CD4-positive, alpha-beta T cell treated with Interleukin-2 at 100 ng/mL for 4 hours (primary cell): ENCODE data around the gene SORL1.

Experiments used
- DNase-seq: peaks from one replicate; pipeline ENCODE4 v3.0.0-alpha.2; 2020; ENCODE audit warnings: low spot score

SORL1 gene

DNA sequence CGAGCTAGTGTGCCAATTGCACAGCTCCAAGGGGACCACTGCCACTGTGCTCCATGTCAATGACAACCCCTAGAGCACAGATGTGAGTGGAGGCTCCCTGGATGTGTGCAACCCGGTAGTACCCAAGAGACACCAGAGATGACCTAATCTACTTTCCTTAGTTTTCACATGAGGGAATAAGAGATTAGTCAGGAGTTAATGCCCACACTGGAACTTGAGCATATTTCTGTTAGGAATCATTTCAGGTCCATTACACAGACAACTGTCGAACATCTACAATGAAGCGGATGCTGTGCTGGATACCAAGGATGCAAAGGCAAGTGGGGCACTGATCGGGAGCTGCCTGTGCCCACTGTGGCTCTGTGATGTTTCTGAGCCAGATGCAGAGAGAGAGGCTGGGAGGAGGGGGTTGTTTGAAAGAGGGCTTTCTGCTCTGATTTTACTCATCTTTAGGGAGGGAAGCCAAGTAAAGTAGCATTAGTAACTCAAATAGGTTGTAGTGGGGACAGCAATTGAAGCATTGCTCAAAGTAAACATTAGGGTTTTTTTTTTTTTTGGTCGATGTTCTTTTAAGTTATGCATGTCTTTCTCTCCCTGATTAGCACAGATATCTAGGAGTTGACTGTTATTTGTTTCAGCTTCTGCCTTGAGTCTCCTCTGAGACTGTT, 83.1 kb downstream of the SORL1 start:
- DNase-seq: no peak

DNA sequence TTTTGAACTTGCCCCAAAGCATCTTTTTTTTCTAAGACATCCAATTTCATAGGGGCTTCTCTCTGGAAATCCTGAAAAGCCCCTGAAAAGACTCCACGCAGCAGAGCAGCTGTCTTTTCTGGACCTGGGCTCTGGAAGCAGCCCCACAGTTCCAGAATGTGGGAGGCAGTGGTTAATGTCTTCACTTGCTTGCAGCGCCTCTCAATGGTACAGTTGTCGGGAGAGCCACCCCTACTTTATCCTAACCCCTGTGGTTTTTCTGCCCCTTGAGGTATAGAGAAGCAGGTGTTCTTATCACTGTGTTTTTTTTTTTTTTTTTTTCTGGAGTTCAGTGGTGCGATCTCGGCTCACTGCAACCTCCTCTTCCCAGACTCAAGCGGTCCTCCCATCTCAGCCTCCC, 84.0 kb downstream of the SORL1 start:
- no peak for DNase-seq

DNA sequence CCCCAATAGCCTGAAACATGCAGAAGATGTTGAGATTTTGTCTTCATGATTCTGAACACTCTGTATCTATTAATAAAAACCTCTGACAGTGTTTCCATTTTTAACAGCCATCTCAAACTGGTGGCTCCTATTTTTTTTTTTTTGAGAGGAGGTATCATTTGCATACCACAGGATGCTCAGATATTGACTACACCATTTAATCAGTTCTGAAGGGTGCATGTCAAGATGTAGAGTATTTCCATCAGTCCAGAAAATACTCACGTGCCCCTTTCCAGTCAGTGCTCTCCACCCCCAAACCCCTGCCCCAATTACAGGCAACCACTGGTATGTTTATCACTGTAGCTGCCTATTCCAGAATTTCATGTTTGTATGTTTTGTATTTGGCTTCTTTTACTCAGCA, 85.9 kb downstream of the SORL1 start:
- DNase-seq: no peak

DNA sequence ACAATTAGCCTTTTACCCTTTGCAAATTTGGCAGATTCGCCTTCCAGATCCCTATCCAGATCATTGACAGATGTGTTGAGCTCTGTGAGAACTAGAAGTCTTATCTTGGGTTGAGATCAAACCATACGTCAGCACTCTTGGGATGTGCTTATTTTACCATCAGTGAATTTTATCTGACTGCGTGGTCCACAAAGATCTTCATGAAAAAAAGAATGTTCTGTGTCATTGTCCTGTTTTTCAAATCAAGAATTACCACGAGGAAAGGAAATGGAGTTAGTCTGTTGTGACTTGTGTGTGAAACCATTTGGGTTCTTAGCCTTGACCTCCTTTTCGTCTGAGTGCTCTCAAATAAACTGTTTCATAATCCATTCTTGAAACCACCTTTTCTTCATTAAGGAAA, 86.9 kb downstream of the SORL1 start:
- no peak for DNase-seq

DNA sequence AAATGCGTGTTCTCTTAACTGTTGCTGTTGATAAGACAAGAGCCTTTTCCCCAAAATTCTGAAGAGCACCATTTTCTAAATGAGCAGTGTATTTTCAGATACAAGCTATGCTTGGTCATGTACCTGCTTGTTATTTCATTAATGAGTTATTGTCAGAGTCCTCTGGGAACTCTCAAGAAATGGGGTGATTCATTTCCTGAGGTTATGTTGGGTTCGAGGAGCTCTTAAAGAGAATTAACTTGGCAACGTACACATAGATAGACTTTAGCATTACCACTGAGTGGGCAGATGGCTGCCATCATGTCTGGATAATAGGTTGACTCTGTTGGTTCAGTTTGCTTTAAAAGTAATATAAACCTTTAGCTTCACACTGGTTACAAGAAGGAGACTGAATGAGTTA, 88.5 kb downstream of the SORL1 start:
- peak; percentile 12 for DNase-seq

DNA sequence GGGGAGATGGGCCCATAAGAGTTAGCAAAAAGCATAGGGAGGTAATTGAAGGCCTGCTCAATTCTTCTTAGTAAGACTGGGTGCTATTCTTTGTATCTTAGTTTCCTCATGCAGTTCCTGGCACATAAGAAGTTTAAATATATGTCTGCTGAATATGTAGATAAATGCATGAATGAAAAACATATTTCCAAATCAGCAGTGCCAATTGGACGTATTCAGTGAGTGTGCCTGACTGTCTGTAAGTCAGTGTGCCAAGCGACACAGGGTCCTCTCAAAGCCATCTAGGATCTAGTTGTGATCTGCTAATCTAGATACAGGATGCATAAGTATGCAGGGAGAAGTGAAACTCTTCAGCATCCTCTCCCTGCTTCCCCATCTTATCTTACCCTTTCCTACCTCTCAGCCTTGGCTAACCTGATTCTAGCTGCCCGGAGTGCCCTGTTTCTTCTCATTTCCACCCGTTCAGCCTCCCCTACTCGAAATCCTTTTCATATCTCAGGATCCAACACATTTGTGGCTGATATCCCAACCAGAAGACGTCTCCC, 91.8 kb downstream of the SORL1 start:
- DNase-seq: no peak

DNA sequence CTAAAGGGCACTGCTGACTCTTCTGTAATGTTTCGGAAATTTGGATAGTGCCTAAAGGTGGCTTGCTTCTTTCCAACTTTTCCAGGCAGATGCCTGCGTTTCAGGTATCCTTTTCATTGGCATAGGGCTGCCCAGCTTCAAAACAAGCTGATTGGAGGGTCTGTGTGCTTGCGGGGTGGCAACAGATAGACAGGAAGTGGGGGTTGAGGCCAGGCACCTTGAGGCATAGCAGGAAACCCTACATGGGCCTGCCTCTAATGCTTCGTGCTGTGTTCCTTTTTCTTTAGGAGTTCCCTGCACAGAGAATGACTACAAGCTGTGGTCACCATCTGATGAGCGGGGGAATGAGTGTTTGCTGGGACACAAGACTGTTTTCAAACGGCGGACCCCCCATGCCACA, 92.8 kb downstream of the SORL1 start:
- peak; percentile 36 for DNase-seq

DNA sequence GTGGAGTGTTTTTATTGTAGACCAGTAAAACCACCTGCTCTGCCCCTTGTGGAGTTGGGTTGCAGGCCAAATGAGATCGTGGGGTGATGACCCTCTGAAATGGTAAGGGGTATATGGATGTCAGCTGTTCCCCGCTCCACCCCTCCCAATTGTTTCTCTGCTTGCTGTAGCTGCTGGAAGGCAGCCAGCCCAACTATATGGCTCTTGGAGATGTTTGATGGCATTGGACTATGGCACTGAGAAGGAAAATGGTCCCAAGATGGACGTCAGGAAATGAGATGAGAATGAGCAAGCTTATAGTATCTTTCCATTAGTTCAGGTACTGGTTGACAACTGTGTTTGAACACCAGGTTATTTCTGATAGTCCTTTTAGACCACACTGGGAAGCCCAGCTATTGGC, 95.5 kb downstream of the SORL1 start:
- no peak for DNase-seq

DNA sequence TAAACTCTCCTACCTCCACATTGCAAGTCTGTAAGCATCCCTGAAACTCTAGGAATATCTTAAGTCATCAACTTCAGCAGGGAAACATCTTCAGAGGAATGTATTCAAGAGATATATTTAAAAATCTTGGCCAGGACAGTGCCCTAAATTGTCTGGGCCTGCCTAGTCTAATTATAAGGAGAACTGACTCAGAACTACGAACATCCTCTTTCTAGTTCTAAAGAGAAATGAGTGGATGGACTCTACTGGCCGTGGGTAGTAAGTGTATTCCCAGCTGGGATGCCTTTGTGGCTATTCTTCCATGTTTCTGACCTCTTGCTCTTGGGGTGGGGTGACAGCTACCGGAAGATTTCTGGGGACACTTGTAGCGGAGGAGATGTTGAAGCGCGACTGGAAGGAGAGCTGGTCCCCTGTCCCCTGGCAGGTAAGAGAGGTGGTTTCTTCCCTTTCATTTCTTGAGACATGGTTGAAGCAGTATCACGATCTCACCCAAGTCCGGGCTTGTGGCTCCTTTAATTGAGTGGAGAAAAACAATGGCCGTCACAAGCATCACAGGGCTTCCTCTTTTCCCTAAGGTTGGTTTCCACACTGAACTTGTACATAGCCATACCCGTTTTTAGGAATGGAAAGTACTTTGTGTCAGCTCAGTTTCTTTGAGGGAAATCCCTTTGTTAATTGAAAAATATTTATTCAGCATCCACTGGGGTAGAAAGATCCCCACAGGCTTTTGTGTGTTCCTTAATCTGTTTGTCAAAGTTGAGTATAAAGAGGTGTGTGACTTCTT, 98.3 kb downstream of the SORL1 start:
- DNase-seq: no peak

DNA sequence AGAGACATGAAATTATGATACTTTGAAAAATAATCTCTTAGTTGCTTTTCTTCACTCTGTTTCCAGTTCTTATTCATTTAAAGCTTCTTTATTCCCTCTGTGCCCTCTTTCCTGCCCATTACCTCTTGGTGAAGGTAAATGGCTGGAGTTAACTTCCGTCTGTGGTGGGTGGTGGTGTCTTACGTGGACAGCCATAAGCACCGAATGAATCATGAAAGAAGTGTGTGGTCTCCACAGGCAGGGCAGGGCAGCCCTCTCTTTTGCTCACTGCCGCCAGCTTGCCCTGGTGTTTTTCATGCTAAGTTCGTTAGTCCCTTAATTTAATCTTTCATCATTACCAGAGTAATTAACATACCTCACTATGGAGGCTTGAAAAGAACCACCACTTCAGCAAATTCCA, 99.3 kb downstream of the SORL1 start:
- no peak for DNase-seq

DNA sequence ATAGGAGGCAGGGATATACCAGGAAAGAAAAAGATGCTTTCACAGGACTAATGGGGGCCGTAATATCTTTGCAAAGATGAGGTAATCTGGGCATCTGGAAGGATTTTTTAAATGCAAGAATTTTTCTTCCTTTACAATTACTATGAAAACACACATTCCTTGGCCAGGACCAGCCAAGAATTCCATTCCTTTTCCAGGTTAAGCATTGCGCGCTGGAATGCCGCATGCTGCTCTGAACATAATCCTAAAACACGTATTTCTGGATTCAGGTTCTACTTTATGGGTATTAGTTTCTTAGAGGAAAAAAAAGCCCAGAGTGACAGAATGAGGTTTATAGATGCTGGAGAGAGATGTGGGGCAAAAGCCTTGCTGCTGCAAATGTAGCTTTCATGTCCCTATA, 100.0 kb downstream of the SORL1 start:
- DNase-seq: no peak

DNA sequence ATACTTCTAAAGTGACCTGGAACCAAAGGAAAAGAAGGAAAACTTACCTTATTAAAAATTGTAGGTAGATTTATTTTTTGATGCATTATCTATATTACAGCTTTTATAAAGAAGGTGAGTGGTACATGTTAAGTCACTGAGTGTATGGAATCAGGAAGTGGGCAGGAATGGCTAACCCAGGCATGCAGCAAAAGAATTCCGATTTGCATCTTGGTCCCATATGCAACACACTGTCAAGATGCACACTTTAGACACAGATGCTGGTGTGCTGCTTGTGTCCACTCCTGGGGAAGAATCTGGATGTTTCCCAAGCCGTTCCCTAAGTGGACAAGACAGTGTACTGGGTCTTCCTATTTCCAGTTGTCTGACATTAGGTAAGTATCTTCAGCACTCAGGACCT, 100.5 kb downstream of the SORL1 start:
- no peak for DNase-seq

DNA sequence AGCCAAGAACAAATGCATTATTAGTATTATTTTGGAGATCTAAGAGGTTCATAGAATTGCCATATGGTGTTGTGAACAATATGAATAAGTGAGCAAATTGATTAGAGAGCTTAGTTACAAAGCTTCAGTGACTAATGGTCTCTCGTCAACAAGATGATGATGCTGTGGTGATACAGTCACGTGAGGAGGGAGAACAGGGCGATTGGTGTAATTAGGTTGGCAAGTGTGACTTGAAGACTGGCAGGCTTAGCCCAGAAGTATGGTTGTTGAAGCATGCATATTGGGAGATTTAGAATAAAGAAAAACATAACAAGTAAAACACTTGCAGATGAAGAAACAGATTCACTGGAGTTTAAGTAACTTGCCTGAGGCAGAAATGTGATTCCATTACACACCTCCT, 101.3 kb downstream of the SORL1 start:
- DNase-seq: no peak

DNA sequence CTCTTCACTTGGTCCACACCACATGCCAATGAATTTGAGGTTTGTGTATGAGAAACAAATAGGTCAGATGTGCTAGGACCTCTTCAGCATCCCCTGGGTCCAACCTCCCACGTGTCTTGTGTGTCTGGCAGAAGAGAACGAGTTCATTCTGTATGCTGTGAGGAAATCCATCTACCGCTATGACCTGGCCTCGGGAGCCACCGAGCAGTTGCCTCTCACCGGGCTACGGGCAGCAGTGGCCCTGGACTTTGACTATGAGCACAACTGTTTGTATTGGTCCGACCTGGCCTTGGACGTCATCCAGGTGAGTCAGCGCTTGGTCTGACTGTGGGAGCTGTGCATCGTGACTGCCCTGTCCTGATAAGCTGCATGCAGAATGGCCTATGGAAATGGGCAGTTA, 101.7 kb downstream of the SORL1 start:
- no peak for DNase-seq

DNA sequence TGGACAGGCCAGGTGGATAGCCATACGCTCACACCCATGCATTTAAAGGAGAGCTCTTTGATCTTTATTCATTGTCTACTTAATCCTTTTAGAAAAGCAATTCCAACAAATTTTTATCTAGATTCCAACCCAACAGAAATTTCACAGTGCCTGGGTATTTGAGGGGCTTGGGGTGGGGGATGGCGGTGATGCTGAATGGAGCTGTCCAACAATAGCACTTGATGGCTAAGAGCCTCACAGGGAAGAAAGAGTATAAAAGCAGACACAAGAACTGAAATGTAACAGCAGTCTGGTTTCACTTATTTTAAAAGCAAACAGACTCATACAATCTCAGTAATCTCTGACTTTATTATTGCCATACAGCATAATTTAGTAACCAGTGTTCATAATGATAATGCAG, 102.4 kb downstream of the SORL1 start:
- no peak for DNase-seq

DNA sequence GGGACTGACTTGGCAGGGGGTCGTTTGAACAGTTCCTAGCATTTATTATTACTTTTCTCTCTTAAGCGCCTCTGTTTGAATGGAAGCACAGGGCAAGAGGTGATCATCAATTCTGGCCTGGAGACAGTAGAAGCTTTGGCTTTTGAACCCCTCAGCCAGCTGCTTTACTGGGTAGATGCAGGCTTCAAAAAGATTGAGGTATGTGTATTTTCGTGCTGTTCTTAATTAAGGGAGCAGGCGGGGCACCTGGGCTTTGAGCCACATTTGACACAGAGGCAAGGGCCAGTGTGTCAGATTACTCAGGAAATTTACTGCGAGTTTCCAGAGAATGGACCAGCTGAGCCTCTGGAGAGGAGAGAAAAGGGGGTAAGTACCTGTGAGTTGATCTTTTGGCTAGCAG, 103.0 kb downstream of the SORL1 start:
- no peak for DNase-seq

DNA sequence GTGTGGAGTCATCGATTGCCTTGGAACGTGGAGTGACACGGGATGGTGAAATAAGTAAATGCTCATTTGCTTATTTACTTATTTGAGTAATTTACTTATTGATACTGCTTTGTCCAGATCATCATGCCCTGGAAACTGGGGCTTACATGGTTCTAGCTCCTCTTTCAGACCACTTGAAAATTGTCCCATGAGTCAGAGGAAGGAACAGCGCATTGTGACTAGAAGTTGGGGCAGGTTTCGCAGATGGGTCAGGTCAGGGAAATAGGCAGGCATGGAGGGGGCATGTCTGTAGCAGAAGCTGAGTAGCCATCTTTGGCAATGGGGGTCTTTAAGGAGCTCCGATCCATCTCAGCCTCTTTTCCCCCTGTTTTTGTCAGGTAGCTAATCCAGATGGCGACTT, 104.8 kb downstream of the SORL1 start:
- no peak for DNase-seq

DNA sequence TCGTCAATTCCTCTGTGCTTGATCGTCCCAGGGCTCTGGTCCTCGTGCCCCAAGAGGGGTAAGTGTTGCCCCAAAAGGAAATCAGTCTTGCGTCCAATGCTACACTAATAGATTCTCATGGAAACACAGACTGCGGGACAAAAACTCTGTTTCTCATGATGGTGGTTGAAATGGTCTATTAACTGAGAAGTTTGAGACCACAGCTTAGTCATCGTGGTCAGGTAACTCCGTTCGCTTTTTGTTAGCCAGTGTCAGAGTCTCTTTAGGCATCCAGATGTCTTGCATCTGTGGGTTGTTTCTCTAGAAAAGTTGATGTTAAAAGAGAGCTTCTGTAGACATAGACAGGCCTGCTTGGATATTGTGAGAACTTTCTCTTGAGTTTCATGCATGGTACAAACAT, 105.2 kb downstream of the SORL1 start:
- peak; percentile 34 for DNase-seq

DNA sequence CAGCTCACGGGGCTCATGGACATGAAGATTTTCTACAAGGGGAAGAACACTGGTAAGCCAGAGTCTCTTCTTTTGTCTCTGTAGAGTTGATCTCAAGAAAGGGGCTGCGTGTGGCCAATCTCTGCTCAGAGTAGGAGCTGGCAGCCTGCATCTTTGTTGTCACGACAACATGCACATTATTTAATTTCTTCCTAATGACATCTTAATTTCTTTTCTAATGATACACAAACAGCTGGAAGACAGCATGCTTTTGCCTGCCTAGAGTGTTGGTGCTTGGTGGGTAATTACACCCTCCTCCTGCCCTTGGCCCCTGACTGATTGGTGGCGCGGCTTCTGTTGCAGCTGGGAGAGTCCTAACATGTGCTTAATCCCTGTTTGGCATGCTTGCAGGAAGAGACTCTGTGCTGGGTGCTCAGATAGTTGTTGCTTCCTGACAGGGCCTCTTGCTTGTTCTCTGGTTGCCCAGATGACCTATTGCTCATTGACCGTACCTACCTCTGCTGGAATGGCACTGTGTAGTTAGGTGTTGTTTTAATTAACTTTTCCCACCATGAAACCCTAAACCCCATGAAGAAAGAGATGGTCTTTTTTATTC, 107.6 kb downstream of the SORL1 start:
- no peak for DNase-seq

DNA sequence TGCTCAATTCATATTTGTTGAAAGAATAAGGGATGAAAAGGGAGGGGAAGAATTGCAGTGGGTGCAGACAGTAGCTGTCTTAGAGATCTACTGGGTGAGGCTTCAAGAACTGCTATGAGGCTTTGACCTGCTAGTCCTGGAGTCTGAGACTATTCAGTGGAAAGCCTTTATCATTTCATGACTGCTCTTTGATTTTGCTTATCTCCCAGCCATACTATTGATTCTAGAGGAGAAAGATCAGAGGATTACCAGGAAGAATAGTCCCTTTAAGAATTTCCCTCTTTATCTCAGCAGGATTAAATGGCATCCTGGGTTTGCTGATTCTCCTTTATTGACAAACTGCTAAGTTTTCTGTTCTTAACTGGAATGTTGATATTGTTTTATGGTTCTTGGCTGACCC, 108.1 kb downstream of the SORL1 start:
- no peak for DNase-seq

DNA sequence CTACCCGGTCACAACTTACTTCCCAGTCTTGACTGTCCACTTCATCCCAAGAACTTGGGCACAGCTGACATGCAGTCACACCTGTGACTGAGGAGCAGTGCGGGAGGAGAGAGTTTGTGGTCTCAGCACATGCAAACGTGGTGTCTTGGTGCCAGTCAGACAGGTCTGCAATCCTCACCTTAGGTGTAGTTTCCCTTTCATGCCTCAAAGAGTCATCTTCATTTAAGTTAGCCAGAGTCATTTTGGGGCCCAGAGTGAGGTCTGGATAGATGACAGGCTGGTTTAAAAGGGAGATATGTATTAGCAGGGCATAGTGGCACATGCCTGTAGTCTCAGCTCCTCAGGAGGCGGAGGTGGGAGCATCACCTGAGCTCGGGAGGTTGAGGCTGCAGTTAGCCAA, 109.1 kb downstream of the SORL1 start:
- DNase-seq: no peak

DNA sequence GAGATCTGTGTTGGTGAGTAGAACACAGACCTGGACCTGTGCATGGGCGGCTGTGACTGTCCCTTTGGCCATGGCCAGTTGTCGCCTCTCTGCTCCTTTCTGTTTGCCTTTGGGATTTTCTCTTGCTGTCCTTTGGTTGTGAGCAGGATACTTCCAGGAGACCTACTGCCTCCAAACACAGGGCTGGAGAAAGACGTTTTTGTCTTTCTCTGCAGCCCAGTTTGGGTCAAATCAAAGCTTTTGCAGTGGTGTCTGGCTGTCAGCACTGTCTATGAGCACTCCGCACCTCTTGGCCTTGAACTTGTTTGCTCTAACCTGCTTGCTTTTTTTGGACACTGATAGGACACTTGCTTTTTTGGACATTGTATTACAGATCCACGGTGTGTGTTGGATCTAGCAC, 109.6 kb downstream of the SORL1 start:
- no peak for DNase-seq

DNA sequence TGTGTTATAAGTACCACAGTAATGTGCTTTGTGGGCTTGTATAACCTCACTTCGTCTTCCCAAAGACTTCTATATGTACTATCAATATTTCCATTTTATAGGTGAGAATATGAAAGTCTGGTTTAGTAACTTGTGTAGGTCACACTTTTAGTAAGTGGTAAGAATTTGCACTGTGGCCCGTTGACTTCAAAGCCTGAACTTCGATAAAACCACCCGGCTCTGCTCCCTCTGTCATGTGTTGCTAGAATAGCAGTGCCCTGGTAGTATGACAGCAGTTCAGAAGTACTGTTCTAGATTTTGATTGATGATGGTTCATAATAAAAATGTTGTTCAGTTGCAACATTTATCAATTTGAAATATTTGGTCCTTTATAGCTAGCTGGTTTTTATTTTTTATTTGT, 110.9 kb downstream of the SORL1 start:
- no peak for DNase-seq
